Adrenal gland (tissue), 12 donors: ENCODE data around the gene HTR3C. TPM values are rescaled to one million over a fixed set of nuclear protein-coding genes. Genes with fewer than 3 reads are reported as not detected.
"Not testable (repeated sequence)": the region's sequence is repeated elsewhere in the genome, so short reads cannot be mapped to it uniquely, and the experiment has no call there.

Experiments
- DNase-seq, 7 donors: peaks; one replicate each; pipeline ENCODE4 v3.0.0-alpha.2; 2019 to 2020
- H3K27ac ChIP-seq, 5 donors: fragments of 200-600 bp; sonication (generic) in 4 of 5; 1 replicate in 3 of 5; 2 replicates in 2 of 5; pipeline versions ENCODE4 v1.5.1 to v1.8.0; 2016 to 2020; ENCODE audit warnings: mild to moderate bottlenecking in 1 of 5
- H3K27me3 ChIP-seq: fragments of 200-600 bp; 2 replicates; pipeline ENCODE4 v1.8.0; 2021
- H3K36me3 ChIP-seq, 2 donors: fragments of 200-600 bp; replicated peaks in 1 of 2; 1 replicate in 1 of 2; 2 replicates in 1 of 2; pipeline versions ENCODE4 v1.5.1 to v1.8.0; 2018 to 2022
- H3K4me1 ChIP-seq, 2 donors: fragments of 200-600 bp; replicated peaks in 1 of 2; 1 replicate in 1 of 2; 2 replicates in 1 of 2; pipeline versions ENCODE4 v1.5.1 to v1.8.0; 2018 to 2021
- H3K4me3 ChIP-seq, 4 donors: fragments of 200-600 bp; sonication (generic) in 3 of 4; one replicate each; pipeline ENCODE4 v1.5.1; 2016 to 2018
- H3K9me3 ChIP-seq, 3 donors: fragments of 200-600 bp; sonication (generic) in 1 of 3; replicated peaks in 1 of 3; 1 replicate in 2 of 3; 2 replicates in 1 of 3; pipeline versions ENCODE4 v1.5.1 to v1.8.0; 2016 to 2021
- POLR2A ChIP-seq, 2 donors: fragments of 450-650 bp; IDR thresholded peaks; one replicate each; pipeline ENCODE4 v1.6.1; 2017; ENCODE audit warnings: antibody characterized with exemption in 2 of 2, mild to moderate bottlenecking in 2 of 2, moderate library complexity in 1 of 2
- WGBS, 4 donors: extraction: QIAGEN DNeasy Blood & Tissue Kit in 2 of 4; methylation state at CpG; one replicate each; pipeline versions ENCODE4 v1.1.5 to v1.1.7; 2013 to 2017; 5-methylcytosine and 5-hydroxymethylcytosine counted together
- intact Hi-C, 2 donors: fragments of 100-400 bp; cut with DNase I; formaldehyde crosslinking; loops; one replicate each; pipeline versions ENCODE4 v1.14.1 to v1.15.0; 2022 to 2023
- polyA plus RNA-seq, 3 donors: library from polyadenylated mRNA; stranded (reverse); fragments of 200-250 nt in 2 of 3; fragments of 350-450 nt in 1 of 3; fragmentation: Illumina TruSeq in 1 of 3; extraction: RNeasy Lipid Tissue Mini Kit (QIAGEN cat#74804) in 1 of 3; gene quantifications; one replicate each; pipeline ENCODE4 v1.2.3, GENCODE V29; 2013 to 2014
- total RNA-seq, 9 donors: library from RNA; depleted of rRNA in 4 of 9; stranded (reverse); fragments of >200 nt in 4 of 9; fragments of 120-200 nt in 1 of 9; fragmentation: NEBNext Ultra II Directional in 1 of 9; extraction: Animal tissue kit (Norgen Biotek cat#: 25700) in 1 of 9; gene quantifications; one replicate each; pipeline versions ENCODE4 v1.1.0 to v1.2.4, GENCODE V29; 2013 to 2023
- TF ChIP-seq, protein P1 (sequence below), 6 experiments: fragments of 450-650 bp in 4 of 6; fragments of 200-600 bp in 2 of 6; sonication (generic) in 1 of 6; IDR thresholded peaks; 1 replicate in 5 of 6; 2 replicates in 1 of 6; pipeline versions ENCODE4 v1.5.1 to v1.8.0; 2016 to 2021; ENCODE audit warnings: antibody characterized with exemption in 6 of 6, mild to moderate bottlenecking in 2 of 6, moderate library complexity in 1 of 6
- donor health status: healthy with polysubstance abuse.
- donor health status: Bipolar disorder and iron deficiency.
- donor health status: DM: yes; HTN: yes; CAD: no.
- donor health status: DM: no; HTN: no; CAD: no.
- donor health status: DM: no; HTN: no; CAD: no.
- donor health status: DM: yes; HTN: yes; CAD: no.

HTR3C gene
- total and polyA plus RNA-seq, 12 donors: 0.03 TPM; not detected in 11

DNA sequence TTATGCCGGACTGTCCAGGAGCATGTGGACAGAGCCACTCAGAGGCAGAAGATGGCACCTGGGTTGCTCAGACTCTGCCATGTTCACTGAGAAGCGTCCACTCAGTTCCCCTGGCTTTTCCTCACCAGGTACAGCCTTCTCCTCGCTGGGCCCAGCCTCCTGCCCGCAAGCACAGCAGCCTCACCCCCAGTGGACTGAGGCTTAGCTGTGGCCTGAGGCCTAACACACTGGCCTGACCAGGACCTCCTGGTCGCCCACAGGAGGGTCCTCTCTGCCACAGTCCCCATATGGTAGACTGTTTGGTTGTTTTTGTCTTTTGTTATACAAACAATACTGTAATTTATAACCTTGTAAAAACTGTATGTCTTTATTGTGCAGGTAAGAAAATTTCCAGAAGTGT lies 15.5 kb downstream of the HTR3C start:
- intact Hi-C loops: no loop called here
- Histone ChIP-seq H3K27me3 (no peaks in the 10 kb centered on the region), H3K4me3 (no peak overlapping the region), H3K36me3 (no peaks in the 10 kb centered on the region), H3K27ac (no peak overlapping the region), H3K9me3 (no peaks in the 10 kb centered on the region), H3K4me1 (no peaks in the 10 kb centered on the region)
- WGBS, 4 donors: 87 to 94% (median 91%) methylated on average over 2 to 5 of the region's 5 CpGs
- TF ChIP-seq, protein P1, sequence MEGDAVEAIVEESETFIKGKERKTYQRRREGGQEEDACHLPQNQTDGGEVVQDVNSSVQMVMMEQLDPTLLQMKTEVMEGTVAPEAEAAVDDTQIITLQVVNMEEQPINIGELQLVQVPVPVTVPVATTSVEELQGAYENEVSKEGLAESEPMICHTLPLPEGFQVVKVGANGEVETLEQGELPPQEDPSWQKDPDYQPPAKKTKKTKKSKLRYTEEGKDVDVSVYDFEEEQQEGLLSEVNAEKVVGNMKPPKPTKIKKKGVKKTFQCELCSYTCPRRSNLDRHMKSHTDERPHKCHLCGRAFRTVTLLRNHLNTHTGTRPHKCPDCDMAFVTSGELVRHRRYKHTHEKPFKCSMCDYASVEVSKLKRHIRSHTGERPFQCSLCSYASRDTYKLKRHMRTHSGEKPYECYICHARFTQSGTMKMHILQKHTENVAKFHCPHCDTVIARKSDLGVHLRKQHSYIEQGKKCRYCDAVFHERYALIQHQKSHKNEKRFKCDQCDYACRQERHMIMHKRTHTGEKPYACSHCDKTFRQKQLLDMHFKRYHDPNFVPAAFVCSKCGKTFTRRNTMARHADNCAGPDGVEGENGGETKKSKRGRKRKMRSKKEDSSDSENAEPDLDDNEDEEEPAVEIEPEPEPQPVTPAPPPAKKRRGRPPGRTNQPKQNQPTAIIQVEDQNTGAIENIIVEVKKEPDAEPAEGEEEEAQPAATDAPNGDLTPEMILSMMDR (IDR thresholded peaks at IDR 0.05): no peak
- no peak for TF ChIP-seq POLR2A (IDR thresholded peaks at IDR 0.05)
- peak in 1 of 7 donors; percentile 6 for DNase-seq

DNA sequence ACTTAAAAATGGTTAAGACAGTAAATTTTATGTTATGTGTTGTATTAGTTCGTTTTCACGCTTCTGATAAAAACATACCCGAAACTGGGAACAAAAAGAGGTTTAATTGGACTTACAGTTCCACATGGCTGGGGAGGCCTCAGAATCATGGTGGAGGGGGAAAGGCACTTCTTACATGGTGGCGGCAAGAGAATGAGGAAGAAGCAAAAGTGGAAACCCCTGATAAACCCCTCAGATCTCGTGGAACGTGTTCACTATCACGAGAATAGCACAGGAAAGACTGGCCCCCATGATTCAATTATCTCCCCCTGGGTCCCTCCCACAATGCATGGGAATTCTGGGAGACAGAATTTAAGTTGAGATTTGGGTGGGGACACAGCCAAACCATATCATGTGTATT lies 18.3 kb downstream of the HTR3C start:
- WGBS, 4 donors: 81 to 91% (median 88%) methylated on average over 7 of the region's 7 CpGs
- DNase-seq, H3K27me3 ChIP-seq, H3K9me3 ChIP-seq, H3K4me3 ChIP-seq, H3K27ac ChIP-seq, H3K36me3 ChIP-seq, intact Hi-C loops, H3K4me1 ChIP-seq: not testable (repeated sequence)

DNA sequence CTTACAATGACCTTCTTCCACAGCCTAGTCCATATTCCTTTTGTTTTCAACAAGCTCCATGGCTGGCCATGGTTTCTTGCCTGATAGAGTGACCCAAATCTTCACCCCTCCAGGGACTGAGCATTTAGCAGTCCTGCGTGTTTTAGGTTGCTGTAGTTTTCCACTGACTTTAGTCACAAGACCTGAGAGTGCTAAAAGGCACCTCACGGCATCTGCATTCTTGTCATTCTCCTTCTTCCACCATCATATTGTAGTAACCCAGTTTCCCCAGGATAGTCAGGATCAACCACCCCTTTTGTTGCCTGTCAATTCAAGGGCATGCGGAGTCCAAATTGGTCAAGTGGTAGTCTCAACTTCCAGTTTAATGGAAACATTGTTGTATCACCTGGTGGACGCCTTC lies 20.8 kb downstream of the HTR3C start:
- Histone ChIP-seq H3K27ac (no peak overlapping the region), H3K27me3 (no peaks in the 10 kb centered on the region), H3K9me3 (no peaks in the 10 kb centered on the region), H3K36me3 (no peaks in the 10 kb centered on the region), H3K4me3 (no peak overlapping the region), H3K4me1 (no peaks in the 10 kb centered on the region)
- intact Hi-C loops: no loop called here
- no peak for TF ChIP-seq POLR2A (IDR thresholded peaks at IDR 0.05)
- TF ChIP-seq, protein P1 (IDR thresholded peaks at IDR 0.05): no peak
- DNase-seq: peak in 1 of 7 donors; percentile 1
- 82 to 86% (median 83%) methylated on average over 4 of the region's 4 CpGs for WGBS, 4 donors

DNA sequence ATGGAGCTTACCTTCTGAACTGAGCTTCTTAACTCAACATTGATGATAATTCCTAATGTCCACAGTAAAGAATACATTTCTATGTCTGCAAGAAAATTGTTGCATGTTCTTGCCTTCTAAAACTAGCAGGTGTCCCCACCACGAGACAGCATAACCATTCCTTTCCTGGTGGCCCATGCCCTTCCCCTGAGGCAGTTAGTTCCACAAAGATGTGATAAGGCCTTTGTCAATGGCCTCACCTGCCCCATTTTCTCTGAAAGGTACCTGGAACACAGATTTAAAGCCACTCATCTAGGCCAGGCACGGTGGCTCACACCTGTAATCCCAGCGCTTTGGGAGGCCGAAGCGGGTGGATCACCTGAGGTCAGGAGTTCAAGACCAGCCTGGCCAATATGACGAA lies 23.1 kb downstream of the HTR3C start:
- Histone ChIP-seq H3K36me3 (no peaks in the 10 kb centered on the region), H3K27me3 (no peaks in the 10 kb centered on the region), H3K9me3 (no peaks in the 10 kb centered on the region), H3K27ac (no peak overlapping the region), H3K4me3 (no peak overlapping the region), H3K4me1 (no peaks in the 10 kb centered on the region)
- intact Hi-C loops: no loop called here
- no peak for TF ChIP-seq POLR2A (IDR thresholded peaks at IDR 0.05)
- TF ChIP-seq, protein P1 (IDR thresholded peaks at IDR 0.05): no peak
- WGBS, 4 donors: 68 to 91% (median 88%) methylated on average over 2 to 6 of the region's 6 CpGs
- no peak for DNase-seq

DNA sequence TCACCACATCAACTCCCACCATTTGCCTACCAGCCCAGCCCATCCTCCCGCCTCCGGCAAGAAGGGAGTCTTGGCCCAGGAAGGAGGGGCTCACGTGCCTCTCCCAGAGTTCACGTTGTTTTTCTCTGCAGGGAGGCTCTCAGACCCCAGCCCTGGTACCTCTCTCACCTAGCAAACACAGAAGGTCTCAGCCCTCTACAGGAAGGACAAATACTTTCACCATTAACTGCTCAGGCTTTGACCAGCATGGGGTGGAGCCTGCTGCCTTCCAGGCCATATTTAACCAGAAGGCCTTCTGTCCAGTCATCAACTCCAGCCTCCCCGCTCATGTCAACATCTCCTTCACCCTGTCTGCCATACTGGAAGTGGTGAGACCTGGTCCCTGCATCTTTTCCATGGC lies 25.0 kb downstream of the HTR3C start:
- TF ChIP-seq, protein P1 (IDR thresholded peaks at IDR 0.05): no peak
- no peak for TF ChIP-seq POLR2A (IDR thresholded peaks at IDR 0.05)
- Histone ChIP-seq H3K36me3 (no peaks in the 10 kb centered on the region), H3K27me3 (no peaks in the 10 kb centered on the region), H3K9me3 (no peaks in the 10 kb centered on the region), H3K4me1 (no peaks in the 10 kb centered on the region), H3K4me3 (no peak overlapping the region), H3K27ac (no peak overlapping the region)
- intact Hi-C loops: no loop called here
- WGBS, 4 donors: 69 to 87% (median 84%) methylated on average over 3 to 5 of the region's 5 CpGs
- no peak for DNase-seq
